ENCODE data around the gene MAP3K7. TPM values are rescaled to one million over a fixed set of nuclear protein-coding genes. Genes with fewer than 3 reads are reported as not detected.

MAP3K7 gene
- total RNA-seq, 1 experiment from 2014 or later = 27.8 TPM

GRCh38 chr6:90596967-90597539, 10.2 kb upstream of the MAP3K7 start:
- no peak overlapping the region for H3K27ac Mint-ChIP-seq (ENCODE audit: unreplicated experiment)
- no peaks in the 10 kb centered on the region for H3K36me3 Mint-ChIP-seq (ENCODE audit: insufficient read depth, unreplicated experiment)
- BruUV-seq (replicated peaks) = no TSS peak
- no peaks in the 10 kb centered on the region for H3K4me1 Mint-ChIP-seq (ENCODE audit: low read depth, unreplicated experiment)
- intact Hi-C loops (cut with micrococcal nuclease; ENCODE audit: unreplicated experiment) = no loop called here
- H3K4me3 Mint-ChIP-seq (ENCODE audit: low read depth, unreplicated experiment) = no peak overlapping the region
- no peaks in the 10 kb centered on the region for H3K9me3 Mint-ChIP-seq (ENCODE audit: low read depth, unreplicated experiment)
- no peak for TF ChIP-seq CTCF (IDR thresholded peaks at IDR 0.05; ENCODE audit: unreplicated experiment)
- peaks cover 47% of the 10 kb centered on the region for H3K27me3 Mint-ChIP-seq (ENCODE audit: unreplicated experiment)
- no peak for DNase-seq
- CTCF ChIA-PET = no interaction called here

DNA sequence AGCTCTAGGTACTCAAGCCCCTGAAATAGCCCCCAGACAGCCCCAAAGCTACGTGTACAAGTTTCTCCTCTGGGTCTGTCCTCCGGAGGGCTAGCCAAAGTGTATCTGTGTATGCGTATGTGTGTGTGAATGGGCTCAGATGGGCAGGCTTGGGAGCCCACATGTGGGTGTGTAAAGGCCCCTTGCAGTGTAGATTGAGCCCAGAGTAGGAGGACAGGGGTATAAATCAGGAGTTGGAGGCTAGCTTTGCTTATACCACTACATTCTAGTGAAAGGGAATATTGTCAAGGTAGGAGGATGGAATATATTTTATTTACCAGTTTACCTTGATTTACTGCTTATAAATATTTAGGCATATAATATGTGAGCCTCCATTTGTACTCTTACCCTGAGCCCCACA, 9.0 kb upstream of the MAP3K7 start:
- no peak overlapping the region for H3K27ac Mint-ChIP-seq (ENCODE audit: unreplicated experiment)
- no peak for TF ChIP-seq CTCF (IDR thresholded peaks at IDR 0.05; ENCODE audit: unreplicated experiment)
- intact Hi-C loops (cut with micrococcal nuclease; ENCODE audit: unreplicated experiment) = no loop called here
- no peak for DNase-seq
- H3K4me1 Mint-ChIP-seq (ENCODE audit: low read depth, unreplicated experiment) = no peaks in the 10 kb centered on the region
- no peaks in the 10 kb centered on the region for H3K9me3 Mint-ChIP-seq (ENCODE audit: low read depth, unreplicated experiment)
- H3K36me3 Mint-ChIP-seq (ENCODE audit: insufficient read depth, unreplicated experiment) = no peaks in the 10 kb centered on the region
- H3K4me3 Mint-ChIP-seq (ENCODE audit: low read depth, unreplicated experiment) = no peak overlapping the region
- H3K27me3 Mint-ChIP-seq (ENCODE audit: unreplicated experiment) = peaks cover 35% of the 10 kb centered on the region
- BruUV-seq (replicated peaks) = no TSS peak
- CTCF ChIA-PET = no interaction called here

- H3K4me1 Mint-ChIP-seq (ENCODE audit: low read depth, unreplicated experiment) = peaks cover 18% of the 10 kb centered on the region
- CTCF ChIA-PET = no interaction called here
- no TSS peak for BruUV-seq (replicated peaks)
- H3K9me3 Mint-ChIP-seq (ENCODE audit: low read depth, unreplicated experiment) = no peaks in the 10 kb centered on the region
- H3K4me3 Mint-ChIP-seq (ENCODE audit: low read depth, unreplicated experiment) = peak overlapping the region; percentile 89
- intact Hi-C loops (cut with micrococcal nuclease; ENCODE audit: unreplicated experiment) = no loop called here
- TF ChIP-seq CTCF (IDR thresholded peaks at IDR 0.05; ENCODE audit: unreplicated experiment) = no peak
- H3K36me3 Mint-ChIP-seq (ENCODE audit: insufficient read depth, unreplicated experiment) = peaks cover 21% of the 10 kb centered on the region
- H3K27ac Mint-ChIP-seq (ENCODE audit: unreplicated experiment) = peak overlapping the region; percentile 99
- DNase-seq = peak; percentile 32
- peaks cover 12% of the 10 kb centered on the region for H3K27me3 Mint-ChIP-seq (ENCODE audit: unreplicated experiment)
These were observed 381 bp downstream of the MAP3K7 start for GRCh38 chr6:90586546-90586835.

DNA sequence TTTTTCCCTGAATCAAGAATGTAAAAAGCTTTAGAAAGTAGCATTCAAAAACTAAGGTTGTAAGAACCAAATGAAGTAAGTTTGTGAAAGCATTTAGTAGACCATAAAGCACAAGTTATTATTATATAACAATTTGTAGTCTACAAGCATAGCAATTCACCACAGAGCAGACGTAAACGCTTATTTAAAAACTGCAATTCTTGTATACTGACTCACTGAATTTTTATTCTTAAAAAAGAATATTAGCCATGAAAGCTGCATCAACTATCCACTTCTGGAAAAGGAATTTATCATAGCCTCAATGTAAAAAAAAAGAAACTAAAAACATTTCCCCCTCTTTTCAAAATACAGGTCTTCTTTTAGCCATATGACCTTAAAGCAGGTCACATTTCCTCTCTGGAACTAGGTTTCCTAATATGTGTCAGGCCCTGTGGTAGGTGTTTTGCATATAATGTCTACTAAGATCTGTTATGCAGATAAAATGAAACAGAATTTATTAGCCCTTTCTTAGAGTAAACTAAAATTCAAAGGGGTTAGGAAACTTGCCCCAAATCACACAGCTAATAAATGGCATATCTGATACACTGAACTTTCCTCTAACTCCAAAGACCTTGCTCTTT, 2.1 kb downstream of the MAP3K7 start:
- Mint-ChIP-seq H3K36me3 (ENCODE audit: insufficient read depth, unreplicated experiment) (peaks cover 21% of the 10 kb centered on the region), H3K9me3 (ENCODE audit: low read depth, unreplicated experiment) (no peaks in the 10 kb centered on the region), H3K4me1 (ENCODE audit: low read depth, unreplicated experiment) (peaks cover 18% of the 10 kb centered on the region), H3K4me3 (ENCODE audit: low read depth, unreplicated experiment) (peak overlapping the region; percentile 39), H3K27me3 (ENCODE audit: unreplicated experiment) (peaks cover 9% of the 10 kb centered on the region), H3K27ac (ENCODE audit: unreplicated experiment) (no peak overlapping the region)
- intact Hi-C loops (cut with micrococcal nuclease; ENCODE audit: unreplicated experiment) = no loop called here
- CTCF ChIA-PET = no interaction called here
- no peak for DNase-seq
- no peak for TF ChIP-seq CTCF (IDR thresholded peaks at IDR 0.05; ENCODE audit: unreplicated experiment)
- BruUV-seq (replicated peaks) = no TSS peak
